MM.1S (cell line): ENCODE results near the gene NIN.

Experiments used
- EZH2 ChIP-seq: fragments of 300-600 bp; sonication (generic); optimal IDR thresholded peaks from 2 replicates; pipeline ENCODE3; 2017; ENCODE audit warnings: low read depth, mild to moderate bottlenecking, antibody characterized with exemption, low read length, mixed read lengths
- TF ChIP-seq, protein P1 (sequence below): fragments of 300-600 bp; sonication (generic); IDR thresholded peaks from 2 replicates; pipeline ENCODE4 v1.5.1; 2016; ENCODE audit warnings: antibody characterized with exemption, low read length, mixed read lengths

DNA sequence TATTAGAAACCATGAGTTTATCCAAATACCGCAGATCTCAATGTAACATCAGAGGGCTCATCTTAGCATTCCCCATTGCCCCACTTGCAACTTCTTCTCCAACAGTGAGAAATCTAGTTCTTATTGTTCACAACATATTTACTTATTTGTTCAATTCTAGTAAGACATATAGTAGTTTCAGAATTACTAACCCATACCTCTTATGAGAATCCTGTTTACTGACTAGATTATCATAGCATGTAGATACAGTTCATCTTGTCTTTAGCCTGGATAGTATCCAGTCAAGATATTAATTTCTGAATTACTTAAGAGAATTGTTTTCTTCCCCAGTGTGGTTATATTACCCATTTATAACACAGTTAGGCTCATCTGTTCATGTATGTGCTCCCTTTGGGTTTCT is 80.6 kb downstream of the NIN start:
- TF ChIP-seq, protein P1, sequence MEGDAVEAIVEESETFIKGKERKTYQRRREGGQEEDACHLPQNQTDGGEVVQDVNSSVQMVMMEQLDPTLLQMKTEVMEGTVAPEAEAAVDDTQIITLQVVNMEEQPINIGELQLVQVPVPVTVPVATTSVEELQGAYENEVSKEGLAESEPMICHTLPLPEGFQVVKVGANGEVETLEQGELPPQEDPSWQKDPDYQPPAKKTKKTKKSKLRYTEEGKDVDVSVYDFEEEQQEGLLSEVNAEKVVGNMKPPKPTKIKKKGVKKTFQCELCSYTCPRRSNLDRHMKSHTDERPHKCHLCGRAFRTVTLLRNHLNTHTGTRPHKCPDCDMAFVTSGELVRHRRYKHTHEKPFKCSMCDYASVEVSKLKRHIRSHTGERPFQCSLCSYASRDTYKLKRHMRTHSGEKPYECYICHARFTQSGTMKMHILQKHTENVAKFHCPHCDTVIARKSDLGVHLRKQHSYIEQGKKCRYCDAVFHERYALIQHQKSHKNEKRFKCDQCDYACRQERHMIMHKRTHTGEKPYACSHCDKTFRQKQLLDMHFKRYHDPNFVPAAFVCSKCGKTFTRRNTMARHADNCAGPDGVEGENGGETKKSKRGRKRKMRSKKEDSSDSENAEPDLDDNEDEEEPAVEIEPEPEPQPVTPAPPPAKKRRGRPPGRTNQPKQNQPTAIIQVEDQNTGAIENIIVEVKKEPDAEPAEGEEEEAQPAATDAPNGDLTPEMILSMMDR, result no peak
- TF ChIP-seq EZH2, result no peak
